ENCODE measurements around the gene CCDC13.

GRCh38 chr3:42772670-42773408 is at the start of gene CCDC13:
- TF ChIP-seq CTCF (IDR thresholded peaks at IDR 0.05) (peak in 1 of 4 experiments; percentile 9), POLR2A (IDR thresholded peaks at IDR 0.05) (peak in 1 of 2 donors; percentile 33)
